ENCODE results near the gene MIB2. TPM values are rescaled to one million over a fixed set of nuclear protein-coding genes. Genes with fewer than 3 reads are reported as not detected.
"Not testable (repeated sequence)": the region's sequence is repeated elsewhere in the genome, so short reads cannot be mapped to it uniquely, and the experiment has no call there.

MIB2 gene
- total and polyA plus RNA-seq, 4 donors = 20.4 to 220 (median 61.4) TPM

- 83 to 89% methylated on average over 11 of the region's 11 CpGs for WGBS, 2 donors
- intact Hi-C loops (cut with DNase I); H3K4me3 ChIP-seq (ENCODE audit: low read length in 2 of 2); H3K27ac ChIP-seq (ENCODE audit: low read depth in 1 of 2, low read length in 2 of 2); ATAC-seq (ENCODE audit: low FRiP score); H3K27me3 ChIP-seq (ENCODE audit: control insufficient read depth in 1 of 2, insufficient read depth in 2 of 2, low read length in 1 of 2); H3K9me3 ChIP-seq (ENCODE audit: control insufficient read depth, low read length); H3K36me3 ChIP-seq (ENCODE audit: control insufficient read depth in 1 of 2, insufficient read depth in 2 of 2, low read length in 1 of 2); H3K4me1 ChIP-seq (ENCODE audit: control insufficient read depth in 1 of 2, insufficient read depth in 2 of 2, low read length in 2 of 2): not testable (repeated sequence)
- DNase-seq = peak; percentile 29 to 61
Observed at GRCh38 chr1:1648265-1648664, 33.0 kb downstream of the MIB2 start.

DNA sequence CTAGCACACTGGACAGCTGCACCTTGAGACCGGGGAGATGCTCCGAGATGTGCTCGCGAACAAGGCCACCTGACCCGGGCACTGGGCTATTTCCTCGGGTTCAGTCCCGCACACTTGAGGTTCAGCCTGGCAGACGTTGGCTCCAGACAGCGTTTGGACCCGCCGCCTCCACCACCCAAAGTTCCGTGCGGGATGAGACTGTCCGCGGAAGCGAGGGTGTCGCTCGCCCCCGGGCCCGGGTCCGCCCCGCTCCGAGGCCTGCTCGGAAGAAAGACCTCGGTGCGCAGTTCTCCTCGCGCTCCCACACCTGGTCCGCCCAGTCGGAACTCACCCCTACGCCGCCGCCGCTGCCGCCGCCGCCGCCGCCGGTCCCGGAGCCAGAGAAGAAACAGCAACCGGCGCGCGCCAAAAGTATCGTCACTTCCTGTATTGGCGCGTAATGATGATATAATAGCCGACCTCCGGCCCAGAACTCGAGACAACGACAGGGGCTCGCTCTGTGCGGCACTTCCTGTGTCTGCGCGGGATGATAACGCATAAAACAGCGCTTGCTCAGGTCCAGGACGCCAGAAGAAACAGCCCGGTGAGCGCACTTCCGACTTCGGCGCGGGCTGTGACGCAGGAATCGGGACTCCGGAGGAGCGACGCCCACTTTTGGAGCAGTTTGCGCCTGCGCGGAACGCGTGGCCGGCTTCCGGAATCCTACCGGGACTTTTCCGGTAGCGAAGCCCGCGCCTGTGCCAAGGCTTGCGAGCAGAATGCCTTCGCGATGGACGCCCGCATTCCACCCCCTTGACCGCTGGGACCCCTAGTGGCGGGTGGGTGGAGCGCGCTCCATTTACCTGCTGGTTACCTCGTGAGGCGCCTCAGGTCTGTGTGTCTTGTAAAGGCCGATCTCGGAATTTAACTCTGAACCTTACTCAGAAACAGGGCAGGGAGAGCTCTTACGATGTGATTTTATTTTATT lies 43.6 kb downstream of the MIB2 start, which contains the start of gene CDK11B:
Gene CDK11B, minus strand, starts transcription at position 422 of the 967 bp plus-strand sequence. CDS start 1,519 bp downstream, outside the sequence.
- H3K36me3 ChIP-seq (ENCODE audit: control insufficient read depth in 1 of 2, insufficient read depth in 2 of 2, low read length in 1 of 2); H3K4me1 ChIP-seq (ENCODE audit: control insufficient read depth in 1 of 2, insufficient read depth in 2 of 2, low read length in 2 of 2); H3K9me3 ChIP-seq (ENCODE audit: control insufficient read depth, low read length); H3K27me3 ChIP-seq (ENCODE audit: control insufficient read depth in 1 of 2, insufficient read depth in 2 of 2, low read length in 1 of 2); intact Hi-C loops (cut with DNase I): not testable (repeated sequence)
- peak; percentile 95 for ATAC-seq (ENCODE audit: low FRiP score)
- DNase-seq = peak; percentile 96 to 98
- H3K4me3 ChIP-seq (ENCODE audit: low read length in 2 of 2) = peak within 1 kb of the TSS; percentile 65 to 88
- peak within 1 kb of the TSS; percentile 19 to 90 for H3K27ac ChIP-seq (ENCODE audit: low read depth in 1 of 2, low read length in 2 of 2)
- 0% methylated on average over 63 to 73 of the region's 96 CpGs for WGBS, 2 donors

- H3K4me1 ChIP-seq (ENCODE audit: control insufficient read depth in 1 of 2, insufficient read depth in 2 of 2, low read length in 2 of 2); H3K27me3 ChIP-seq (ENCODE audit: control insufficient read depth in 1 of 2, insufficient read depth in 2 of 2, low read length in 1 of 2); H3K27ac ChIP-seq (ENCODE audit: low read depth in 1 of 2, low read length in 2 of 2); ATAC-seq (ENCODE audit: low FRiP score); H3K9me3 ChIP-seq (ENCODE audit: control insufficient read depth, low read length); H3K36me3 ChIP-seq (ENCODE audit: control insufficient read depth in 1 of 2, insufficient read depth in 2 of 2, low read length in 1 of 2); H3K4me3 ChIP-seq (ENCODE audit: low read length in 2 of 2): not testable (repeated sequence)
- DNase-seq = peak in 1 of 2 donors; percentile 2
- WGBS, 2 donors = 84 to 92% methylated on average over 8 to 9 of the region's 9 CpGs
- intact Hi-C loops (cut with DNase I) = loop anchor here in 1 of 2 donors (10.0 kb wide), 1 partner anchor 62 kb away; the partner anchor contains the start of gene CDK11A
Observed at GRCh38 chr1:1662392-1662791, 47.1 kb downstream of the MIB2 start.

DNA sequence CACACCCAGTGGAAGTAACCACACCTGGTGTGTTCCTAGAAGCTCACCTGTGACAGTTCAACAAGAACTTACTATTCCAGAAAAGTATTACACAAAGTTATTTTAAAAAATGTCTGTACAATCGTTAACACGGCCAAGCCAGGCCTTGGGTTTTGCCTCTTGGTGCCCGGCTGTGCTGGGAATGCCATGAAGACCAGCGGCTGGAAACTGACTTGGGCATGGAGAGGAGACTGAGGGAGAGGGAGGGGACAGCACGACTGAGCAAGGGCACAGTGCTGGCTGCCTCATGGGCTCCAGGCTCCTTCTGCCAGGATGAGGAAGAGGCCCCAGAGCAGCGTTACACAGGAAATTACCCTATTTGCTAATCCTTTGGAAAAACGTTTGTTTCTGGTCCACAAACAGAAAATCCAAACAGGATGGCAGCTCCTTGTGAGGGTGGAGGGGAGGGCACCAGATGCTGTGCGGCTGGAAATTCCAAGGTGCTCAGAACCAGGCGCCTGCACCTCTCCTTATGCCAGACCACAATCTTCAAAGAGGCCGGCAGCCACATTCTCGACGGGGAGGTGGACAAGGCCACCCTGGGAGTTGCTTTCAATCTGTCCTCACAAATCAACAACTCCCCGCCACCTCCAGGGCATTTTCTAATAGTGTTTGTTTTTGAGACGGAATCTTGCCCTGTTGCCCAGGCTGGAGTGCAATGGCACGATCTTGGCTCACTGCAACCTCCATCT lies 47.7 kb downstream of the MIB2 start:
- intact Hi-C loops (cut with DNase I) = loop anchor here in 1 of 2 donors (10.0 kb wide), 1 partner anchor 62 kb away; the partner anchor contains the start of gene CDK11A
- H3K4me3 ChIP-seq (ENCODE audit: low read length in 2 of 2); H3K9me3 ChIP-seq (ENCODE audit: control insufficient read depth, low read length); H3K36me3 ChIP-seq (ENCODE audit: control insufficient read depth in 1 of 2, insufficient read depth in 2 of 2, low read length in 1 of 2); H3K4me1 ChIP-seq (ENCODE audit: control insufficient read depth in 1 of 2, insufficient read depth in 2 of 2, low read length in 2 of 2); H3K27me3 ChIP-seq (ENCODE audit: control insufficient read depth in 1 of 2, insufficient read depth in 2 of 2, low read length in 1 of 2); ATAC-seq (ENCODE audit: low FRiP score); H3K27ac ChIP-seq (ENCODE audit: low read depth in 1 of 2, low read length in 2 of 2): not testable (repeated sequence)
- WGBS, 2 donors = 78 to 80% methylated on average over 15 of the region's 15 CpGs
- peak; percentile 34 to 68 for DNase-seq

DNA sequence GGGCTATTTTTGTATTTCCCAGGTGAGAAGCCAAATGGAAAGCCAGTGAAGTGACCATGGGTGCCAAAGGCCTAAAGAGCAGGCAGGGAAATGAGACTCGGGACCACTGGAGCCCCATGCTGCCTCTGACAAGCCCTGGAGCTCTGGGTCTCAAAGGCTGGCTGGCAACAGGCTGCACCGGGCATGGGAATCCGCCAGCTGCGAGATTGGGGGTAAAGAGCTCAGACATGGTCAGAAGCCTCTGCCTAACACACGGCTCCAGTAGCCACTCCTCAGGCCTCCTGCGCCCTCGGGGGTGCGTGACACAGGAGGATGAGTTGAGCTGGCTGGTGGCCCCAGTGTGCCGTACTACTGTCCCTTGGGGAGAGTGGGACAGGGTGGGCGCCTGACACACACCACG lies 49.0 kb downstream of the MIB2 start:
- peak in 1 of 2 donors; percentile 8 for DNase-seq
- not testable (repeated sequence) for H3K4me3 ChIP-seq (ENCODE audit: low read length in 2 of 2); ATAC-seq (ENCODE audit: low FRiP score)

DNA sequence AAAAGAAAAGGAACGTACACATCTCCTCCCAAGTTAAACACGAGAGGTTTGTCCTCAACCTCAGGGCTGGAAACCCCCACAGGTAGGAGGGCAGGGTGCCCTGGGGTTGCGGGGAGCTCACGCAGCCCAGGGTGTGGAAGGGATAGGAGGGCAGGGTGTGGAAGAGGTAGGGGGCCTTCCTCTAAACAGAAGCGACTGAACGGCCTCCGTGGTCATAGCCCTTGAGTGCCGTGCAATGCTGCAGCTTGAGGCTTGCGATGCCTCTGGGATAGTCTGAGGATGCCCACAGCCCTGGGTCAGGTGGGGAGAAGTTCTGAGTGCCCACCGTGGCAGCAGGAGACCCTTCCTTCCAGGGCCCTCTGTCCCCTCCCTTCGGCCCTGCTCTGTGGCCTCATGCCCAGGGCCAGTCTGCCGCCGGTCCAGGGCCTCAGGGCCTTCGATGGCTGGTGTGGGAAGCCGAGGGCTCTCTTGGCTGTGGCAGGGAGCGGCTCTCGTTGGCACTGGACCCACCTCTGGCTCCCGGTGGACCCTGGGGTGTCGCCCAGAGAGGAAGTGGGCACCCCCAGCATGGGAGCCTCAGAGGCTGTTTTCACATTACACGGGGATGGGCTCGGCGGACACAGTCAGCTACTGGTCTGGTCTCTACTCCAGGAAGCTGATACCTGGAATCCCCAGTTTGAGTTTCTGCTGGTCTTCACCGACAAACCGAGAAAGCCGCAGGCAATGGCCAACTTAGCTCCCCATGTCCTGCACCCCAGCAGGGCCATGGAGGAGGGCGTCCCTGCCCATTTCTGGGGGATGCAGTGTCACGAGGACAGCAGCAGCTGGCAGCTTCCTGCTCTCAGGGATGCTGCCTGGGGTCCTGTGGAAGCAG lies 49.9 kb downstream of the MIB2 start:
- Histone ChIP-seq H3K9me3 (ENCODE audit: control insufficient read depth, low read length) (no peaks in the 10 kb centered on the region), H3K27ac (ENCODE audit: low read depth in 1 of 2, low read length in 2 of 2) (no peak overlapping the region), H3K36me3 (ENCODE audit: control insufficient read depth in 1 of 2, insufficient read depth in 2 of 2, low read length in 1 of 2) (peaks cover 0 to 3% of the 10 kb centered on the region in 2 donors), H3K4me1 (ENCODE audit: control insufficient read depth in 1 of 2, insufficient read depth in 2 of 2, low read length in 2 of 2) (no peaks in the 10 kb centered on the region), H3K4me3 (ENCODE audit: low read length in 2 of 2) (no peak overlapping the region), H3K27me3 (ENCODE audit: control insufficient read depth in 1 of 2, insufficient read depth in 2 of 2, low read length in 1 of 2) (no peaks in the 10 kb centered on the region)
- peak; percentile 23 for ATAC-seq (ENCODE audit: low FRiP score)
- intact Hi-C loops (cut with DNase I) = loop anchor here in 1 of 2 donors (10.0 kb wide), 1 partner anchor 60 kb away; the partner anchor contains the start of gene CDK11A
- 86 to 87% methylated on average over 27 of the region's 27 CpGs for WGBS, 2 donors
- peak; percentile 40 to 61 for DNase-seq

More for the DNA sequence above, 49.0 kb downstream of the MIB2 start:
- intact Hi-C loops (cut with DNase I) = loop anchor here in 1 of 2 donors (10.0 kb wide), 1 partner anchor 60 kb away; the partner anchor contains the start of gene CDK11A
- H3K9me3 ChIP-seq (ENCODE audit: control insufficient read depth, low read length); H3K27ac ChIP-seq (ENCODE audit: low read depth in 1 of 2, low read length in 2 of 2); H3K4me1 ChIP-seq (ENCODE audit: control insufficient read depth in 1 of 2, insufficient read depth in 2 of 2, low read length in 2 of 2); H3K36me3 ChIP-seq (ENCODE audit: control insufficient read depth in 1 of 2, insufficient read depth in 2 of 2, low read length in 1 of 2); H3K27me3 ChIP-seq (ENCODE audit: control insufficient read depth in 1 of 2, insufficient read depth in 2 of 2, low read length in 1 of 2): not testable (repeated sequence)
- 78 to 100% methylated on average over 1 to 7 of the region's 11 CpGs for WGBS, 2 donors

- ATAC-seq (ENCODE audit: low FRiP score) (no peak), DNase-seq (peak; percentile 34 to 79)
- no peaks in the 10 kb centered on the region for H3K27me3 ChIP-seq (ENCODE audit: control insufficient read depth in 1 of 2, insufficient read depth in 2 of 2, low read length in 1 of 2)
- no peak overlapping the region for H3K27ac ChIP-seq (ENCODE audit: low read depth in 1 of 2, low read length in 2 of 2)
- H3K36me3 ChIP-seq (ENCODE audit: control insufficient read depth in 1 of 2, insufficient read depth in 2 of 2, low read length in 1 of 2) = peaks cover 0 to 3% of the 10 kb centered on the region in 2 donors
- H3K4me1 ChIP-seq (ENCODE audit: control insufficient read depth in 1 of 2, insufficient read depth in 2 of 2, low read length in 2 of 2) = no peaks in the 10 kb centered on the region
- intact Hi-C loops (cut with DNase I) = loop anchor here in 1 of 2 donors (10.0 kb wide), 1 partner anchor 59 kb away; the partner anchor contains the start of gene CDK11A
- no peaks in the 10 kb centered on the region for H3K9me3 ChIP-seq (ENCODE audit: control insufficient read depth, low read length)
- no peak overlapping the region for H3K4me3 ChIP-seq (ENCODE audit: low read length in 2 of 2)
- 79 to 82% methylated on average over 25 of the region's 25 CpGs for WGBS, 2 donors
Observed at GRCh38 chr1:1665815-1666251, 50.5 kb downstream of the MIB2 start.

Data from aorta (tissue), 5 donors.